Endothelial cell of umbilical vein (primary cell): ENCODE measurements around the gene APP.

ENCODE experiments used
- EZH2 ChIP-seq: IDR thresholded peaks from 2 replicates; pipeline ENCODE4 v1.6.1; 2012; ENCODE audit warnings: borderline replicate concordance, low read depth, mild to moderate bottlenecking, moderate library complexity, low read length, inconsistent platforms; ENCODE audit not compliant: severe bottlenecking
- JUN ChIP-seq: IDR thresholded peaks from 2 replicates; pipeline ENCODE4 v1.6.1; 2011; ENCODE audit warnings: borderline replicate concordance, low read depth; ENCODE audit not compliant: insufficient read length, insufficient read depth
- MAX ChIP-seq: IDR thresholded peaks from 2 replicates; pipeline ENCODE4 v1.6.1; 2011; ENCODE audit not compliant: insufficient read depth, insufficient read length
- MYC ChIP-seq: IDR thresholded peaks from one replicate; pipeline ENCODE4 v1.6.1; 2011; ENCODE audit warnings: mild to moderate bottlenecking, low read depth, low read length
- POLR2A ChIP-seq: IDR thresholded peaks from 2 replicates; pipeline ENCODE4 v1.6.1; 2012; ENCODE audit warnings: low read depth, mild to moderate bottlenecking, control low read depth, low read length
- POLR2AphosphoS5 ChIP-seq: IDR thresholded peaks from 2 replicates; pipeline ENCODE4 v1.6.1; 2012; ENCODE audit warnings: low read depth, mild to moderate bottlenecking, control low read depth, low read length, moderate library complexity; ENCODE audit not compliant: insufficient read depth
- TF ChIP-seq, protein P1 (sequence below), 2 donors: IDR thresholded peaks; 1 replicate in 1 of 2; 2 replicates in 1 of 2; pipeline ENCODE4 v1.5.1; 2011; ENCODE audit warnings: low read length in 2 of 2, mild to moderate bottlenecking in 2 of 2, moderate library complexity in 2 of 2, control low read depth in 1 of 2, inconsistent platforms in 1 of 2, low read depth in 1 of 2; ENCODE audit not compliant: insufficient read depth in 1 of 2; ENCODE audit errors: extremely low read depth in 1 of 2

DNA sequence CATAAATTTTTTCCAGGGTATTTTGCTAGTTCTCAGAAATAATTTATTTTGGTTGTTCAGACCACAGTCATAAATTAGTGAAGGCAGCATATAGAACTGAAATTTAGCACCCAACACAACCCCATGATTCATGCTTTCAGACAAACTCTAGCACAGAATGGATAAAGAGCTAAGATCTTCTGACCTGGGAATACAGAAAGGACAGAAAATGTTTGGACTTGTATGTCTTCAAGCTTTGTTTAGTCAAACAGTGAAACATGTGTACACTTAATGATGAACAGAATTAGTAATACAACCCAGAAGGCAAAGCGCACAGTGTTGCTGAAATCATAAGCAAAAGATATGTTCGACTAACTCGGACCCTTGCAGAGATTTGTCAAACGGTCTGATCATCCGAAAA lies 205.6 kb downstream of the APP start:
- TF ChIP-seq POLR2A (no peak), MAX (no peak), EZH2 (no peak), POLR2AphosphoS5 (no peak), MYC (no peak), JUN (no peak)
- TF ChIP-seq, protein P1, sequence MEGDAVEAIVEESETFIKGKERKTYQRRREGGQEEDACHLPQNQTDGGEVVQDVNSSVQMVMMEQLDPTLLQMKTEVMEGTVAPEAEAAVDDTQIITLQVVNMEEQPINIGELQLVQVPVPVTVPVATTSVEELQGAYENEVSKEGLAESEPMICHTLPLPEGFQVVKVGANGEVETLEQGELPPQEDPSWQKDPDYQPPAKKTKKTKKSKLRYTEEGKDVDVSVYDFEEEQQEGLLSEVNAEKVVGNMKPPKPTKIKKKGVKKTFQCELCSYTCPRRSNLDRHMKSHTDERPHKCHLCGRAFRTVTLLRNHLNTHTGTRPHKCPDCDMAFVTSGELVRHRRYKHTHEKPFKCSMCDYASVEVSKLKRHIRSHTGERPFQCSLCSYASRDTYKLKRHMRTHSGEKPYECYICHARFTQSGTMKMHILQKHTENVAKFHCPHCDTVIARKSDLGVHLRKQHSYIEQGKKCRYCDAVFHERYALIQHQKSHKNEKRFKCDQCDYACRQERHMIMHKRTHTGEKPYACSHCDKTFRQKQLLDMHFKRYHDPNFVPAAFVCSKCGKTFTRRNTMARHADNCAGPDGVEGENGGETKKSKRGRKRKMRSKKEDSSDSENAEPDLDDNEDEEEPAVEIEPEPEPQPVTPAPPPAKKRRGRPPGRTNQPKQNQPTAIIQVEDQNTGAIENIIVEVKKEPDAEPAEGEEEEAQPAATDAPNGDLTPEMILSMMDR (IDR thresholded peaks at IDR 0.05; ENCODE audit: extremely low read depth in 1 of 2, insufficient read depth in 1 of 2, low read depth in 1 of 2, low read length in 2 of 2) = no peak
